Left colon (tissue), 2 donors: Measurements from ENCODE around the gene SLC6A13. TPM values are rescaled to one million over a fixed set of nuclear protein-coding genes. Genes with fewer than 3 reads are reported as not detected.

Experiments
- ATAC-seq: fragments of 200-7000 bp; cut with Tn5 transposase; one replicate; pipeline ENCODE4 v1.9.1; 2020; ENCODE audit warnings: mild to moderate bottlenecking, moderate library complexity
- DNase-seq, 2 donors: peaks; one replicate each; pipeline ENCODE4 v3.0.0-alpha.2; 2020
- intact Hi-C, 2 donors: fragments of 100-400 bp; cut with DNase I in 1 of 2; cut with micrococcal nuclease in 1 of 2; formaldehyde crosslinking; loops; one replicate each; pipeline versions ENCODE4 v1.11.2 to v1.14.0; 2022; cut with DNase I, micrococcal nuclease
- total RNA-seq, 2 donors: library from RNA; stranded (reverse); fragmentation: NEBNext Ultra II Directional; extraction: Animal tissue kit (Norgen Biotek cat#: 25700); gene quantifications; one replicate each; pipeline ENCODE4 v1.2.1, GENCODE V29; 2021
- donor health status: DM: no; HTN: no; CAD: no.
- donor health status: DM: yes; HTN: yes; CAD: no.

Gene SLC6A13
- total RNA-seq, 2 donors from 2014 or later: not detected

DNA sequence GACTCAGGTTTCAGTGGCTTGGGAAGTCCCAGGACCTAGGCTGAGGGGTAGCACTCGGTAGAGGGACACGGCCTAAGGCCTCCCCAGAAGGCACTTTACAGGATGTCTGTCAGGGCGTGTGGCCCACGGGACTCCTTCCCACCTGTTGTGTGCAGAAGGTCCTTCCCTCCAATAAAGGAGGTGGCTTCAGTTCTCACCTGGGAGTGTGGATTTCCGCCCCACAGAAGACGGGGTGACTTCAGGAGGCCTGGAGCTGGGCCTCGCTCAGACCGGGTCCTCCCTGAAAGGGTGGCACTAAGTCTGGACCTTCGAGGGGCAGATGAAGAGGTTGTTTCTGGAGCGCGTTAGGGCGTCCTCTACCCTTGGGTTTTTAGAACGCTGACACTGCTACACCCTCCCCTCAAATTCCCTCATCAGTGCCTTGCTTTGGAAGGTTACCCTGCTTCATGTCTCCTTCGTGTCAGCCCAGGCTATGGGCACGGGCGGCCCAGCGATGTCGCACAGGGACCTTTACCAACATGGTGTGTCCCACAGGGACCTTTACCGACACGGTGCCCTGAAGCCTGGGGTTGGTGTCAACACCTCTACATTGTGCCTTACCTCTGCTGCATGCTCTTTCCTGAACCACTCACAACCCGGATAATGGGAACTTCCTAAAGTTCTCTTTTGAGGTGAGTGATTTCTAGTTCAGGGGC is 55.7 kb downstream of the SLC6A13 start:
- DNase-seq: no peak
- intact Hi-C loops: no loop called here
- no peak for ATAC-seq

GRCh38 chr12:205026-205425 is 57.6 kb downstream of the SLC6A13 start:
- DNase-seq (no peak), ATAC-seq (no peak)
- intact Hi-C loops: no loop called here

DNA sequence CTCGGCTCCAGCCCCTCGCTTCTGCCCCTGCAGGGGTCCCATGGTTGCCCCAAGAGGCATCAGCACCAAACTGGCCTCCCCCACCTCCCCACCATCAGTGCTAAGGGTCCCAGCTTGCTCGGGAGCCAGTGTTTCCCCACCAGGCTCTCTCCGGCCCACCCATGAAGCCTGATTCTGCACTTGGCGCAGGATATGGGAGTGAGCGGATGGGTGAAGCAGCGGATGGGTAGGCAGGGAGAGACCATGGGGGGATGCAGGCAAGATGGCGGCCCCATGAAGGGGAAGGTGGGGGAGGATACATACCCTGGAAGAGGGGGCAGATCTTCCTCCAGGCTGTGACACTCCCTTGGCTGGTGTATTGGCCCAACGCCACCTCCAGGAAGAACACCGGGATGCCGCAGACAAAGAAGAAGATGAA is 58.4 kb downstream of the SLC6A13 start:
- ATAC-seq (no peak), DNase-seq (no peak)
- intact Hi-C loops: no loop called here

DNA sequence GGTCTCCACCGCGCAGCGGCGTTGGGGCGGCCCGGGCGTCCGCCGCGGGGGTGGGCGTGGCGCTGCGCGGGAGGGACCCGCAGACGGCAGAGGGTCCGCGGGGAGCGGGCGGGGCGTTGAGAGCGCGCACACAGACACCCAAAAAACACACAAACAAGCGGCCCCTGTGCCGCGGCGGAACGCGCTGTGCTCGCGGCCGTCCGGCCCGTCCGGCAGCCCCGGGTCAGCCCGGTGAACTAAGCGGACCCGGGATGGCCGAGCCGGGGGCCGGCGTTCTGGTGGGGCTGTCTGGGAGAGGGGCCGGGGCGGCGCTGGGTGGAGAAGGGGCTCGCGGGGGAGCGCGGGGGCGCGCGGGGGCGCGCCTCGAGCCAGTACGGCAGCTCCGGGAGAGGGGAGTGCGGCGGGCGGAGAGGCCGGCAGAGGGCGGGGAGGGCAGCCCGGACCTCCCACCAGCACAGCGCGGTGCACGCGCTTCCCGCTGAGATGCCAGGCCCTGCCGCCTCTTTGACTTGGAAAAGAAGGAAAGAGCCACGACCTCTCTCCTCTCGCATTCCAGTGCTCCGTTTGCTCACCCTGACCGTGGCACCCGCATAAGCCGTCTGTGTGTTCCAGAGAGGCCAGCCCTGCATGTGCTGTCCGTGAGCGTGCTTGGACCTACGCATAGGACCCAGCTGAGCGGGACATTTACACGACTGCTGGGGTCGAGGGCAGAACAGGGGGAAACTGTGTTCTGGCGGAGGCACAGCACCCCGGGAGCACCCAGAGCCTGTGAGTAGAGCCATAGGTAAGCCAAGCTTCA is 59.0 kb downstream of the SLC6A13 start:
- intact Hi-C loops: no loop called here
- DNase-seq: no peak
- ATAC-seq: peak; percentile 58

GRCh38 chr12:203074-203461 is 59.6 kb downstream of the SLC6A13 start:
- intact Hi-C loops: no loop called here
- DNase-seq (no peak), ATAC-seq (no peak)

DNA sequence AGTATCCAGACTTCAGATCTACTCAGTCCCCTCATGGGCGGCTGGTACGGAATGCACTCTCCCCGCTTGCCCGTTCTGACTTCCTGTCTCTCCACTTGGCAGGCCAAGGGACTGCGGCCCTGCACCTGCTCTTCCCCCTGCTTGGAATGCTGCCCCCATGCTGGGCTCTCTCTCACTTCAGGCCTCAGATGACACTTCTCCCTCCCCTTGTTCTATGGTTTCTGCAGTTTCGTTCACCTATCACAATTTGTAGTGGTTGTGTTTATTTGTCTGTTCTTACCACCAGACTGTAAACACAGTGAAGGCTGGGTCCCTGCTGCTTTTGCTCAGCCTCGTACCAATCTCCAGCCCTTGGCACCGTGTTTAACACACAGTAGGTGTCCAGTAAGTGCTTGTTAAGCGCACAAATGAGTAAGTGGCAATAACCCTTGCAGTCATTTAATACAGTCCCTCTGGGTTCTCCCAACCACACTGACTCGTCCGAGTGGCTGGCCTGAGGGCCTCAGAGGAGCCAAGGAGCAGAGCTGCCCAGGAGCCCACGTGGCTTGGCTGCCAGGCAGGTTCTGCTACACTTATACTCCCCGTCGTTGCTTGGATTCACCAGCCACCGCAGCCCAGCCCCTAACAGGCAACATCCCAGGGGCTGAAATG is 60.4 kb downstream of the SLC6A13 start:
- DNase-seq: no peak
- no peak for ATAC-seq
- intact Hi-C loops: no loop called here

- ATAC-seq (no peak), DNase-seq (no peak)
- intact Hi-C loops: no loop called here
These were observed 61.3 kb downstream of the SLC6A13 start for GRCh38 chr12:201361-201760.

DNA sequence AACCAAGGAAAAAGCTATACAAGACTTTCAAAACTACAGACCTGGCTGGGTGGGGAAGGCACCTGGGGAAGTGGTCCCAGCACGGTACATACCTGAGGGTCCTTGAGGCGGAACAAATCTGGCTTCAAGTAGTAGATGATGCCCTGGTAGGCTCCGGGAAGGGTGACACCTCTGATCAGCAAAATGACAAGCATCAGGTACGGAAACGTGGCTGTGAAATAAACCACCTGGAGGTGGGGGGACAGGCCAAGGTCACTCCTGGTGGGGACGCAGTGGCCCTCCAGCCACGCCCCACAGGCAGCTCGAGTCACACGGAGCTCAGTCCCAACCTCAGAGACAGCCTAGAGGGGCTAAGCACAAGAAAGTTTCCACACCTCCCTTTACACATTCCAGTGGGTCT is 63.9 kb downstream of the SLC6A13 start:
- intact Hi-C loops: no loop called here
- ATAC-seq: no peak
- no peak for DNase-seq

GRCh38 chr12:197911-198695 is 64.5 kb downstream of the SLC6A13 start:
- ATAC-seq (no peak), DNase-seq (no peak)
- intact Hi-C loops: no loop called here

DNA sequence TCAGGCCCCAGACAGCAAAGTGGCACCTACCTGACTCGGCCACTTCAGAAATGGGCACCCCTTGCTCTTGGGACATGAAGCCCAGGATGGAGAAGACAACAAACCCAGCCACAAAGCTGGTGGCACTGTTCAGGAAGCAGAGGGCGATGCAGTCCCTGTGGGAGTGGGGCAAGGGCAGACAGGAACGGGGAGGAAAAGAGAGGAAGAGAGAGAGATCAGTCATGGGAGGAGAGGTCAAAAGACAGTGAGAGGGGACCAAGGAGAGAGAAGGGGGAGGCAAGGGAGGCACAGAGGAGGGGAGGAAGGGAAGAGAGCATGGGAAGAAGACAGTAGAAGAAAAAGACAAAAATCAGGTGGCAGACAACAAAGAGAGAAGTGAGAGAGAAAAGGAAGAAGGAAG is 65.3 kb downstream of the SLC6A13 start:
- intact Hi-C loops: no loop called here
- ATAC-seq: no peak
- no peak for DNase-seq

GRCh38 chr12:196436-196835 is 66.2 kb downstream of the SLC6A13 start:
- ATAC-seq (no peak), DNase-seq (no peak)
- intact Hi-C loops: no loop called here

GRCh38 chr12:195951-196350 is 66.7 kb downstream of the SLC6A13 start:
- DNase-seq: no peak

DNA sequence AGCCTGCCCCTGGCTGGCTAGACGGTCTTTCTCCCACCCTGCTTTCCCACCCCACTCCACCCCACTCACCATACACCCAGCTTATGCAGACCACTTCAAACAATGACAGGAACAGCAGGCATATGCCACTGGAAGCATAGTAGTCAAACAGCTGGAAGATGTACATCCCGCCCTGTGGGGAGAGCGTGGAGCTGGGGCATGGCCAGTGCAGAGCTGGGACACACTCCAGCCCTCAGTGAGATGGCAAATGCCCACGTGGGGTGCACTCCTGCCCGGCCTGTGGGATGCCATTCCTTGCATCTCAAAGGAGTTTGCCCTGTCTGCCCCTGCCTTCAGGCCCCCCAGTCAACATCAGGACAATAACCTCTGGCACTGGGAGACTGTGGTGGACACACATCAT is 67.5 kb downstream of the SLC6A13 start:
- no peak for DNase-seq
- no peak for ATAC-seq
- intact Hi-C loops: no loop called here

More at GRCh38 chr12:195951-196350, 66.7 kb downstream of the SLC6A13 start:
- intact Hi-C loops: no loop called here
- no peak for ATAC-seq

DNA sequence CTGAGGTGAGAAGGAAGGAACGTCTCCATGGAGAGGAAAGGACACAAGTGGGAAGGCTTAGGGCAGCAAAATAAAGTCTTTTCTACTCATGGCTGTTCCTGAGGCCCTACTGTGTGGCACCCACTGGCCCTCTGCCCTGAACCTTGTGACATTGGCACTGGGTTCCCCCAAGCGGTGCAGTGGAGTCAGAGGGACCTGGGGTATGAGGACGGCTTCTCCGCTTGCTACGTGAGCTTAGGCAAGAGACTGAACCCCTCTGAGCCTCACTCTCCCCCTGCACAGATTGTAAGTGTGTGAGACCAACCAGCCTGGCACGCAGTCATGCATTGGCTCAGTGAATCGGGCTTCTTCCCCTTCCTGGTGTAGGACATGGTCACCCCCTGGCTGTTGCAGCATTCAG is 68.4 kb downstream of the SLC6A13 start:
- intact Hi-C loops: no loop called here
- DNase-seq (no peak), ATAC-seq (no peak)

- no peak for DNase-seq
- ATAC-seq: no peak
- intact Hi-C loops: no loop called here
These were observed 69.4 kb downstream of the SLC6A13 start for GRCh38 chr12:193261-193660.

GRCh38 chr12:191541-191940 is 71.1 kb downstream of the SLC6A13 start:
- intact Hi-C loops: no loop called here
- DNase-seq (no peak), ATAC-seq (no peak)

DNA sequence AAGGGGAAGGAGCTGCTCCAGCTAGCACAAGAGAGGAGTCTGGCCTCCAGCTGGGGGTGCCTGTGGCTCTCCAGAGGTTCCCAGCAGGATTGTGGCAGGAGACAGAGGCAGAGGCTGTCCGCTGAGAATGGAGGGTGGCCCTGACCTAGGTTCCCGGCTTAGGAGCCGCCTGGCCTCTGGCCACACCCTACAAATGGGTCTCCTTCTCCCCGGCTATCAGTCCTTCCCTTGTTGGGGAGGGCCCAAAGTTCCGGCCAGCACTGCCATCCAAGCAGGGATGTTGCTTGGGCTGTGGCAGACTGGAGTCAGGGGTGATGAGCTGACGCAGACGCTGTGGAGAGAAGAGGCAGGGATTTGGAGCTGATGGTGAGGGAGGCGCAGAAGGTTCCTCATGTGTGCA is 71.8 kb downstream of the SLC6A13 start:
- intact Hi-C loops: no loop called here
- ATAC-seq (no peak), DNase-seq (no peak)

DNA sequence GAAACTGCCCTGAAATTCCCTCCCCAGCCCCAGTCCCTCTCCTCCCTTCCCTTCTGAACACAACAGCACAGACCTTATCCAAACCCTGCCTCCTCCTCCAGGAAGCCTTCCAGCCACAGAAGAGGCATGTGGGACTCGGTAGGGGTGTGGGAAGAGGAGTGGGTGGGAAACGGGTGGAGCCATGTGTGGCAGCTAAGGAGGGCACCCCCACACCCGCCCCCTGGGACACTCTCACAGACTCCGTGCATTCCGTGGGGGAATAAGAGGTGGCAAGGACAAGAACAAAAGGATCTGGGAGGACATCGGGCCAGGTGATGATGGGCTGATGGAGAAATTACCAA is 73.0 kb downstream of the SLC6A13 start:
- DNase-seq (no peak), ATAC-seq (no peak)
- intact Hi-C loops: no loop called here

- ATAC-seq (peak; percentile 92), DNase-seq (peak in 1 of 2 donors; percentile 53)
- intact Hi-C loops: no loop called here
These were observed 73.6 kb downstream of the SLC6A13 start for GRCh38 chr12:188910-189621.
